ENCODE results near the gene RABGAP1L.

Gene RABGAP1L

GRCh38 chr1:174414203-174414602, 254.9 kb downstream of the RABGAP1L start:
- H3K27ac ChIP-seq (ENCODE audit: extremely low read depth, low read depth, low read length) = no peak overlapping the region
- no peaks in the 10 kb centered on the region for H3K9me3 ChIP-seq (ENCODE audit: control insufficient read depth, insufficient read depth, low read depth, low read length)
- POLR2A ChIA-PET = no interaction called here
- no peak for TF ChIP-seq SP3 (tag by site-specific recombination; IDR thresholded peaks at IDR 0.05)
- TF ChIP-seq KLF8 (tag by site-specific recombination; IDR thresholded peaks at IDR 0.05) = no peak
- no peak for TF ChIP-seq ZNF548 (tag by site-specific recombination; IDR thresholded peaks at IDR 0.05)
- no peak for TF ChIP-seq IKZF3 (tag by site-specific recombination; IDR thresholded peaks at IDR 0.05)
- TF ChIP-seq ZNF23 (tag by site-specific recombination; IDR thresholded peaks at IDR 0.05; ENCODE audit: borderline replicate concordance) = no peak
- H3K36me3 ChIP-seq (ENCODE audit: control insufficient read depth in 2 of 2, insufficient read depth in 1 of 2, low read length in 2 of 2) = no peaks in the 10 kb centered on the region
- CTCF ChIA-PET = interaction anchor here (0.7 to 1.7 kb wide), 7 partner anchors 14 to 329 kb away, joined by 3 to 7 read pairs (median 3); no protein-coding TSS in a partner anchor
- H3K4me3 ChIP-seq (ENCODE audit: low read depth, low read length) = no peak overlapping the region
- no peaks in the 10 kb centered on the region for H3K4me1 ChIP-seq (ENCODE audit: control insufficient read depth, insufficient read depth, low read length)

- H3K9me3 ChIP-seq (ENCODE audit: control insufficient read depth, insufficient read depth, low read depth, low read length) = no peaks in the 10 kb centered on the region
- no peak overlapping the region for H3K27ac ChIP-seq (ENCODE audit: extremely low read depth, low read depth, low read length)
- no peaks in the 10 kb centered on the region for H3K4me1 ChIP-seq (ENCODE audit: control insufficient read depth, insufficient read depth, low read length)
- no peak overlapping the region for H3K4me3 ChIP-seq (ENCODE audit: low read depth, low read length)
- ChIA-PET POLR2A (no interaction called here), CTCF (interaction anchor here (0.5 to 0.6 kb wide), 3 partner anchors 68 to 116 kb away, joined by 3 to 7 read pairs (median 3); no protein-coding TSS in a partner anchor)
- no peaks in the 10 kb centered on the region for H3K36me3 ChIP-seq (ENCODE audit: control insufficient read depth in 2 of 2, insufficient read depth in 1 of 2, low read length in 2 of 2)
- TF ChIP-seq KLF10 (tag by site-specific recombination; IDR thresholded peaks at IDR 0.05) (no peak), ZNF138 (tag by site-specific recombination; IDR thresholded peaks at IDR 0.05; ENCODE audit: borderline replicate concordance) (no peak), ZBTB21 (tag by site-specific recombination; IDR thresholded peaks at IDR 0.05) (no peak), ZNF623 (tag by site-specific recombination; IDR thresholded peaks at IDR 0.05) (no peak), SALL2 (tag by site-specific recombination; IDR thresholded peaks at IDR 0.05; ENCODE audit: borderline replicate concordance) (no peak), ELK4 (IDR thresholded peaks at IDR 0.05; ENCODE audit: borderline replicate concordance, low read depth, low read length) (no peak), ZNF580 (tag by site-specific recombination; IDR thresholded peaks at IDR 0.05) (no peak), PRDM1 (tag by site-specific recombination; IDR thresholded peaks at IDR 0.05) (no peak), ZNF174 (tag by site-specific recombination; IDR thresholded peaks at IDR 0.05) (no peak), ZNF140 (tag by site-specific recombination; IDR thresholded peaks at IDR 0.05) (no peak), ZNF521 (tag by site-specific recombination; IDR thresholded peaks at IDR 0.05) (no peak), WT1 (tag by site-specific recombination; IDR thresholded peaks at IDR 0.05) (no peak), ZNF560 (tag by site-specific recombination; IDR thresholded peaks at IDR 0.05; ENCODE audit: borderline replicate concordance) (no peak), ZNF48 (tag by site-specific recombination; IDR thresholded peaks at IDR 0.05) (no peak), ZNF791 (tag by site-specific recombination; IDR thresholded peaks at IDR 0.05) (no peak), ZNF184 (tag by site-specific recombination; IDR thresholded peaks at IDR 0.05) (no peak), ZNF292 (tag by site-specific recombination; IDR thresholded peaks at IDR 0.05; ENCODE audit: borderline replicate concordance, low read depth) (no peak), REST (tag by site-specific recombination; IDR thresholded peaks at IDR 0.05) (no peak), ZNF362 (tag by site-specific recombination; IDR thresholded peaks at IDR 0.05) (no peak)
These were observed 256.2 kb downstream of the RABGAP1L start for GRCh38 chr1:174415506-174415905.

Measured in HEK293 (cell line).